OCI-LY3 (cell line): ENCODE results near the gene NECAB3.

Experiments
- EZH2phosphoT487 ChIP-seq: fragments of 200-600 bp; shearing (Covaris generic); IDR thresholded peaks from 2 replicates; pipeline ENCODE4 v1.6.1; 2018; ENCODE audit warnings: antibody characterized with exemption, mixed run types, low read depth
- TF ChIP-seq, protein P1 (sequence below): fragments of 200-600, 300-600 bp; sonication (generic); IDR thresholded peaks from 2 replicates; pipeline ENCODE4 v1.5.1; 2014; ENCODE audit warnings: antibody characterized with exemption, low read length, low read depth

GRCh38 chr20:33635341-33635740, 38.9 kb downstream of the NECAB3 start:
- TF ChIP-seq, protein P1, sequence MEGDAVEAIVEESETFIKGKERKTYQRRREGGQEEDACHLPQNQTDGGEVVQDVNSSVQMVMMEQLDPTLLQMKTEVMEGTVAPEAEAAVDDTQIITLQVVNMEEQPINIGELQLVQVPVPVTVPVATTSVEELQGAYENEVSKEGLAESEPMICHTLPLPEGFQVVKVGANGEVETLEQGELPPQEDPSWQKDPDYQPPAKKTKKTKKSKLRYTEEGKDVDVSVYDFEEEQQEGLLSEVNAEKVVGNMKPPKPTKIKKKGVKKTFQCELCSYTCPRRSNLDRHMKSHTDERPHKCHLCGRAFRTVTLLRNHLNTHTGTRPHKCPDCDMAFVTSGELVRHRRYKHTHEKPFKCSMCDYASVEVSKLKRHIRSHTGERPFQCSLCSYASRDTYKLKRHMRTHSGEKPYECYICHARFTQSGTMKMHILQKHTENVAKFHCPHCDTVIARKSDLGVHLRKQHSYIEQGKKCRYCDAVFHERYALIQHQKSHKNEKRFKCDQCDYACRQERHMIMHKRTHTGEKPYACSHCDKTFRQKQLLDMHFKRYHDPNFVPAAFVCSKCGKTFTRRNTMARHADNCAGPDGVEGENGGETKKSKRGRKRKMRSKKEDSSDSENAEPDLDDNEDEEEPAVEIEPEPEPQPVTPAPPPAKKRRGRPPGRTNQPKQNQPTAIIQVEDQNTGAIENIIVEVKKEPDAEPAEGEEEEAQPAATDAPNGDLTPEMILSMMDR, result no peak
- no peak for TF ChIP-seq EZH2phosphoT487
